K562 (cell line): Measurements from ENCODE around the gene MRGPRX3. TPM values are rescaled to one million over a fixed set of nuclear protein-coding genes. Genes with fewer than 3 reads are reported as not detected.

Experiments
- ATAC-seq: fragments of 200-7000 bp; cut with Tn5 transposase; 3 replicates; pipeline ENCODE4 v1.9.1; 2020; ENCODE audit warnings: moderate library complexity
- BruUV-seq: library from RNA; stranded (reverse); fragments of 400-500 nt; replicated peaks from 2 replicates; lab custom pipeline; 2021; lab: Mats Ljungman, UMichigan
- CTCF ChIA-PET: fragments of 300-600 bp; formaldehyde crosslinking; extraction: SDS; loops from one replicate; lab custom pipeline; 2021; ENCODE audit warnings: low intra/inter-chr PET ratio; lab: Yijun Ruan, JAX
- POLR2A ChIA-PET: fragments of 300-600, 350-650 bp; sonication (Branson Sonifier 250); formaldehyde crosslinking; extraction: SDS; loops from one replicate; lab custom pipeline; 2021; ENCODE audit warnings: antibody characterized with exemption, inconsistent platforms; lab: Yijun Ruan, JAX
- DNase-seq, 4 experiments: peaks; one replicate each; pipeline versions ENCODE4 v3.0.0 to v3.0.0-alpha.2; 2011 to 2018; ENCODE audit warnings: low spot score in 3 of 4, mixed read lengths in 3 of 4; ENCODE audit errors: extremely low read depth in 1 of 4
- FAIRE-seq: peaks from 2 replicates; lab custom pipeline; 2011; peaks lifted over from hg19 to GRCh38; lab: Jason Lieb, UNC
- H2AFZ ChIP-seq: 2 replicates; pipeline ENCODE4 v1.6.0; 2011; ENCODE audit warnings: low read depth, low read length, control low read depth, inconsistent platforms
- H3K27ac ChIP-seq: fragments of 200-600 bp; 3 replicates; pipeline ENCODE4 v1.8.0; 2011; ENCODE audit warnings: low read depth, mild to moderate bottlenecking, control low read depth, inconsistent platforms, low read length, moderate library complexity, mixed read lengths; ENCODE audit errors: extremely low read depth
- H3K27me3 ChIP-seq, 2 experiments: fragments of 300-600 bp in 1 of 2; 2 replicates in 1 of 2; 3 replicates in 1 of 2; pipeline versions ENCODE4 v1.6.0 to v1.8.0; 2011; ENCODE audit warnings: inconsistent platforms in 2 of 2, low read length in 2 of 2, mild to moderate bottlenecking in 1 of 2, mixed read lengths in 1 of 2, moderate library complexity in 1 of 2; ENCODE audit not compliant: control insufficient read depth in 2 of 2, insufficient read depth in 2 of 2
- H3K36me3 ChIP-seq: fragments of 300-600 bp; 3 replicates; pipeline ENCODE4 v1.8.0; 2011; ENCODE audit warnings: mild to moderate bottlenecking, low read length, inconsistent platforms; ENCODE audit not compliant: control insufficient read depth, insufficient read depth
- H3K4me1 ChIP-seq, 2 experiments: fragments of 200-600 bp in 1 of 2; replicated peaks in 1 of 2; 2 replicates in 1 of 2; 3 replicates in 1 of 2; pipeline versions ENCODE4 v1.5.1 to v1.8.0; 2011; ENCODE audit warnings: inconsistent platforms in 2 of 2, low read length in 2 of 2, mild to moderate bottlenecking in 1 of 2, mixed read lengths in 1 of 2, moderate library complexity in 1 of 2; ENCODE audit not compliant: control insufficient read depth in 2 of 2, insufficient read depth in 2 of 2
- H3K4me2 ChIP-seq: 2 replicates; pipeline ENCODE4 v1.6.1; 2011; ENCODE audit warnings: low read length, control low read depth, inconsistent platforms, mixed read lengths; ENCODE audit not compliant: insufficient read depth
- H3K4me3 ChIP-seq: fragments of 200-600 bp; sonication (generic), shearing (Covaris generic); 2 replicates; pipeline ENCODE4 v1.5.1; 2016; ENCODE audit warnings: control low read depth, inconsistent platforms
- H3K79me2 ChIP-seq: fragments of 200-600 bp; 3 replicates; pipeline ENCODE4 v1.8.0; 2011; ENCODE audit warnings: low read length, inconsistent platforms; ENCODE audit not compliant: control insufficient read depth, insufficient read depth
- H3K9ac ChIP-seq, 2 experiments: 2 replicates each; pipeline versions ENCODE4 v1.6.0 to v1.6.1; 2011; ENCODE audit warnings: low read depth in 2 of 2, low read length in 2 of 2, control low read depth in 1 of 2, inconsistent platforms in 1 of 2, mild to moderate bottlenecking in 1 of 2, mixed read lengths in 1 of 2; ENCODE audit not compliant: insufficient read depth in 1 of 2
- H3K9me1 ChIP-seq: one replicate; pipeline ENCODE4 v1.6.0; 2011; ENCODE audit warnings: inconsistent platforms, mild to moderate bottlenecking, low read length, moderate library complexity; ENCODE audit not compliant: control insufficient read depth, insufficient read depth
- H3K9me3 ChIP-seq: replicated peaks from 2 replicates; pipeline ENCODE4 v1.5.1; 2011; ENCODE audit warnings: low read depth, low read length, inconsistent platforms; ENCODE audit not compliant: control insufficient read depth, insufficient read depth
- H4K20me1 ChIP-seq: replicated peaks from 2 replicates; pipeline ENCODE4 v1.6.1; 2011; ENCODE audit warnings: low read length, inconsistent platforms, mixed read lengths; ENCODE audit not compliant: control insufficient read depth, insufficient read depth
- CBFA2T3 ChIP-seq: fragments of 450-650 bp; IDR thresholded peaks from 2 replicates; pipeline ENCODE4 v1.6.1; 2017
- CLOCK ChIP-seq: fragments of 250-450 bp; sonication (Bioruptor Pico); IDR thresholded peaks from 2 replicates; pipeline ENCODE4 v1.4.0; 2020; ENCODE audit warnings: mild to moderate bottlenecking, moderate library complexity, borderline replicate concordance
- CREB1 ChIP-seq, 2 experiments: sonication (generic) in 1 of 2; formaldehyde crosslinking in 1 of 2; IDR thresholded peaks; 2 replicates each; pipeline versions ENCODE4 v1.6.1 to v1.8.0; 2012 to 2022; ENCODE audit warnings: inconsistent platforms in 1 of 2, mild to moderate bottlenecking in 1 of 2, missing genetic modification reagents in 1 of 2, moderate library complexity in 1 of 2
- ERF ChIP-seq: fragments of 450-650 bp; formaldehyde crosslinking; IDR thresholded peaks from 2 replicates; pipeline ENCODE4 v1.4.0; 2020; ENCODE audit warnings: mild to moderate bottlenecking, mixed read lengths
- ETS2 ChIP-seq: IDR thresholded peaks from 2 replicates; pipeline ENCODE4 v1.6.1; 2016; ENCODE audit warnings: borderline replicate concordance, missing genetic modification characterization, mild to moderate bottlenecking, moderate library complexity, missing compliant biosample characterization; ENCODE audit not compliant: poor library complexity, severe bottlenecking
- FOXJ2 ChIP-seq: fragments of 200-800 bp; sonication (Bioruptor generic); IDR thresholded peaks from 2 replicates; pipeline ENCODE4 v1.6.1; 2016; ENCODE audit warnings: missing genetic modification characterization, missing compliant biosample characterization
- HDAC1 ChIP-seq, 2 experiments: fragments of 450-650 bp; IDR thresholded peaks; 2 replicates each; pipeline ENCODE4 v1.6.1; 2016 to 2017; ENCODE audit warnings: inconsistent platforms in 1 of 2, mild to moderate bottlenecking in 1 of 2, moderate library complexity in 1 of 2
- NFATC3 ChIP-seq: fragments of 450-650 bp; IDR thresholded peaks from 2 replicates; pipeline ENCODE4 v1.6.1; 2017; ENCODE audit warnings: mild to moderate bottlenecking
- PTRF ChIP-seq: fragments of 450-650 bp; IDR thresholded peaks from 2 replicates; pipeline ENCODE4 v1.6.1; 2016; ENCODE audit warnings: mild to moderate bottlenecking, missing genetic modification characterization, missing compliant biosample characterization
- SREBF1 ChIP-seq: fragments of 150-350 bp; IDR thresholded peaks from 2 replicates; pipeline ENCODE4 v1.6.1; 2014; ENCODE audit warnings: antibody characterized with exemption, low read depth, low read length, borderline replicate concordance
- SREBF2 ChIP-seq: sonication (generic); formaldehyde crosslinking; IDR thresholded peaks from 2 replicates; pipeline ENCODE4 v1.4.0; 2020; ENCODE audit warnings: mild to moderate bottlenecking, missing genetic modification reagents
- ZBTB12 ChIP-seq: fragments of 250-450 bp; sonication (Bioruptor Pico); IDR thresholded peaks from 2 replicates; pipeline ENCODE4 v1.4.0; 2020
- ZKSCAN1 ChIP-seq: fragments of 150-350 bp; IDR thresholded peaks from 2 replicates; pipeline ENCODE4 v1.6.1; 2016; ENCODE audit warnings: low read depth, low read length
- WGBS: fragments of 100-300 bp; shearing (Covaris generic); methylation state at CpG from one replicate; pipeline ENCODE4 v1.1.6; 2016; ENCODE audit warnings: low coverage, mixed read lengths; ENCODE audit not compliant: insufficient coverage; ENCODE audit errors: missing lambda C conversion rate; 5-methylcytosine and 5-hydroxymethylcytosine counted together
- in situ Hi-C: fragments of 300-500 bp; cut with MboI; formaldehyde crosslinking; loops from 4 replicates; pipeline ENCODE4 v1.15.0; 2018; ENCODE audit warnings: inconsistent platforms, mixed read lengths
- intact Hi-C: fragments of 100-400 bp; cut with micrococcal nuclease; formaldehyde crosslinking; loops from 2 replicates; pipeline ENCODE4 v1.14.2; 2022
- polyA plus RNA-seq, 8 experiments: library from polyadenylated mRNA; depleted of rRNA in 4 of 8; stranded (reverse) in 5 of 8; unstranded in 3 of 8; fragments of >200 nt; fragmentation: Nextera tagmentation in 2 of 8; fragmentation: Illumina TruSeq in 1 of 8; extraction: Ambion mirVana in 2 of 8; extraction: Trizol in 1 of 8; gene quantifications; 2 replicates each; pipeline versions ENCODE4 v1.2.1 to v1.2.3, GENCODE V29; 2011 to 2014; ENCODE audit warnings: inconsistent platforms in 1 of 8, missing spikeins in 1 of 8
- total RNA-seq, 7 experiments: library from RNA; depleted of rRNA in 6 of 7; stranded (reverse); fragments of >200 nt in 6 of 7; fragmentation: Illumina TruSeq in 2 of 7; extraction: Trizol in 2 of 7; gene quantifications; 2 replicates each; pipeline versions ENCODE4 v1.2.1 to v1.2.3, GENCODE V29; 2011 to 2021; ENCODE audit warnings: low replicate concordance in 1 of 7

Gene MRGPRX3
- total and polyA plus RNA-seq, 9 of the 15 experiments (the other 6 are each of a cell fraction or from before 2014, with no cell fraction given), result not detected

- intact Hi-C loops, result no loop called here
- Histone ChIP-seq H3K4me1 (no peaks in the 10 kb centered on the region), H3K27ac (no peak overlapping the region), H3K9me3 (no peaks in the 10 kb centered on the region), H3K36me3 (no peaks in the 10 kb centered on the region), H3K79me2 (no peaks in the 10 kb centered on the region), H2AFZ (no peak overlapping the region), H3K9me1 (no peaks in the 10 kb centered on the region), H3K4me2 (no peak overlapping the region), H3K4me3 (no peak overlapping the region), H3K9ac (no peak overlapping the region), H3K27me3 (no peaks in the 10 kb centered on the region), H4K20me1 (no peaks in the 10 kb centered on the region)
- FAIRE-seq (no peak), DNase-seq (no peak), ATAC-seq (no peak)
- in situ Hi-C loops, result no loop called here
- ChIA-PET CTCF (no interaction called here), POLR2A (no interaction called here)
- no TSS peak for BruUV-seq
- 0% methylated on average over 3 of the region's 3 CpGs for WGBS
- TF ChIP-seq ETS2 (no peak), ZKSCAN1 (no peak), HDAC1 (IDR thresholded peaks at IDR 0.05) (no peak), FOXJ2 (tag) (no peak), SREBF1 (no peak), CBFA2T3 (no peak), ERF (no peak), CLOCK (CRISPR knock-in tag) (no peak), PTRF (tag) (no peak), NFATC3 (no peak), CREB1 (IDR thresholded peaks at IDR 0.05) (no peak), CREB1 (CRISPR knock-in tag; IDR thresholded peaks at IDR 0.05) (no peak), ZBTB12 (no peak), SREBF2 (no peak)
Observed at GRCh38 chr11:18145837-18146236, 13.5 kb downstream of the MRGPRX3 start.
